Dendritic cell treated with granulocyte-macrophage colony-stimulating factor and Interleukin-4, amounts not matched to agents 40 ng/mL and 50 ng/mL, for 4 days (primary cell): Measurements from ENCODE around the gene DEFB112.

Experiments used
- H3K27ac Mint-ChIP-seq: one replicate; pipeline ENCODE4 v1.8.0; 2022; ENCODE audit warnings: mild to moderate bottlenecking, mixed read lengths
- H3K27me3 Mint-ChIP-seq: one replicate; pipeline ENCODE4 v1.8.0; 2022; ENCODE audit warnings: mild to moderate bottlenecking, mixed read lengths
- H3K36me3 Mint-ChIP-seq: one replicate; pipeline ENCODE4 v1.8.0; 2022; ENCODE audit warnings: low read depth, mixed read lengths
- H3K4me1 Mint-ChIP-seq: one replicate; pipeline ENCODE4 v1.8.0; 2022; ENCODE audit warnings: low read depth, mixed read lengths
- H3K4me3 Mint-ChIP-seq: one replicate; pipeline ENCODE4 v1.8.0; 2022; ENCODE audit warnings: mild to moderate bottlenecking, moderate library complexity, mixed read lengths
- H3K9me3 Mint-ChIP-seq: one replicate; pipeline ENCODE4 v1.8.0; 2022; ENCODE audit warnings: mixed read lengths
- intact Hi-C: fragments of 100-400 bp; cut with micrococcal nuclease; formaldehyde crosslinking; loops from one replicate; pipeline ENCODE4 v1.15.0; 2022

The DEFB112 gene

GRCh38 chr6:50056242-50056641 lies 6.5 kb upstream of the DEFB112 start:
- H3K27ac Mint-ChIP-seq, result no peak overlapping the region
- H3K4me3 Mint-ChIP-seq, result no peak overlapping the region
- no peaks in the 10 kb centered on the region for H3K4me1 Mint-ChIP-seq
- intact Hi-C loops, result no loop called here
- no peaks in the 10 kb centered on the region for H3K36me3 Mint-ChIP-seq
- no peaks in the 10 kb centered on the region for H3K27me3 Mint-ChIP-seq
- H3K9me3 Mint-ChIP-seq, result no peaks in the 10 kb centered on the region

GRCh38 chr6:50047026-50047425 lies 2.7 kb downstream of the DEFB112 start:
- no peaks in the 10 kb centered on the region for H3K36me3 Mint-ChIP-seq

GRCh38 chr6:50030777-50031562 lies 18.8 kb downstream of the DEFB112 start:
- intact Hi-C loops, result no loop called here
- Mint-ChIP-seq H3K4me1 (no peaks in the 10 kb centered on the region), H3K4me3 (no peak overlapping the region), H3K9me3 (peaks cover under 1% of the 10 kb centered on the region), H3K27ac (no peak overlapping the region), H3K27me3 (no peaks in the 10 kb centered on the region), H3K36me3 (no peaks in the 10 kb centered on the region)

More at GRCh38 chr6:50047026-50047425, 2.7 kb downstream of the DEFB112 start:
- Mint-ChIP-seq H3K4me3 (no peak overlapping the region), H3K9me3 (no peaks in the 10 kb centered on the region), H3K27ac (no peak overlapping the region), H3K4me1 (no peaks in the 10 kb centered on the region), H3K27me3 (no peaks in the 10 kb centered on the region)
- intact Hi-C loops, result no loop called here

- intact Hi-C loops, result no loop called here
- Mint-ChIP-seq H3K27ac (no peak overlapping the region), H3K27me3 (no peaks in the 10 kb centered on the region), H3K36me3 (no peaks in the 10 kb centered on the region), H3K9me3 (peaks cover 6% of the 10 kb centered on the region), H3K4me1 (no peaks in the 10 kb centered on the region), H3K4me3 (no peak overlapping the region)
Measured at GRCh38 chr6:50030350-50030749, 19.4 kb downstream of the DEFB112 start.

- H3K27ac Mint-ChIP-seq, result no peak overlapping the region
- peaks cover 9% of the 10 kb centered on the region for H3K9me3 Mint-ChIP-seq
- H3K4me1 Mint-ChIP-seq, result no peaks in the 10 kb centered on the region
- no peaks in the 10 kb centered on the region for H3K36me3 Mint-ChIP-seq
- no peaks in the 10 kb centered on the region for H3K27me3 Mint-ChIP-seq
- intact Hi-C loops, result no loop called here
- no peak overlapping the region for H3K4me3 Mint-ChIP-seq
Measured at GRCh38 chr6:50025258-50025657, 24.5 kb downstream of the DEFB112 start.

GRCh38 chr6:50021894-50022293 lies 27.8 kb downstream of the DEFB112 start, which contains the start of gene DEFB110:
Gene DEFB110 (minus strand): TSS chr6:50021994. CDS start chr6:50021935, 59 bp downstream.
- H3K4me1 Mint-ChIP-seq, result no peaks in the 10 kb centered on the region
- no peaks in the 10 kb centered on the region for H3K36me3 Mint-ChIP-seq
- no peak within 1 kb of the TSS for H3K4me3 Mint-ChIP-seq
- H3K27ac Mint-ChIP-seq, result no peak within 1 kb of the TSS
- peaks cover 9% of the 10 kb centered on the region for H3K9me3 Mint-ChIP-seq
- intact Hi-C loops, result no loop called here
- no peaks in the 10 kb centered on the region for H3K27me3 Mint-ChIP-seq

- H3K9me3 Mint-ChIP-seq, result no peaks in the 10 kb centered on the region
- no peaks in the 10 kb centered on the region for H3K36me3 Mint-ChIP-seq
- H3K27ac Mint-ChIP-seq, result no peak overlapping the region
- no peaks in the 10 kb centered on the region for H3K4me1 Mint-ChIP-seq
- H3K4me3 Mint-ChIP-seq, result no peak overlapping the region
- H3K27me3 Mint-ChIP-seq, result no peaks in the 10 kb centered on the region
- intact Hi-C loops, result no loop called here
Measured at GRCh38 chr6:50007819-50008218, 41.9 kb downstream of the DEFB112 start.

- H3K27me3 Mint-ChIP-seq, result no peaks in the 10 kb centered on the region
- H3K4me1 Mint-ChIP-seq, result no peaks in the 10 kb centered on the region
Measured at GRCh38 chr6:50003139-50003538, 46.6 kb downstream of the DEFB112 start.

GRCh38 chr6:49995278-49995677 lies 54.5 kb downstream of the DEFB112 start:
- intact Hi-C loops, result no loop called here
- Mint-ChIP-seq H3K4me1 (no peaks in the 10 kb centered on the region), H3K27ac (no peak overlapping the region), H3K36me3 (no peaks in the 10 kb centered on the region), H3K9me3 (no peaks in the 10 kb centered on the region), H3K27me3 (no peaks in the 10 kb centered on the region), H3K4me3 (no peak overlapping the region)

More at GRCh38 chr6:50003139-50003538, 46.6 kb downstream of the DEFB112 start:
- H3K27ac Mint-ChIP-seq, result no peak overlapping the region
- intact Hi-C loops, result no loop called here
- no peaks in the 10 kb centered on the region for H3K9me3 Mint-ChIP-seq
- H3K36me3 Mint-ChIP-seq, result no peaks in the 10 kb centered on the region
- no peak overlapping the region for H3K4me3 Mint-ChIP-seq
